Subcutaneous abdominal adipose tissue (tissue), 5 donors: ENCODE results near the gene GCC2.
A peak's percentile ranks its signal among the peaks of the same experiment; 100 is the strongest.
"Not testable (repeated sequence)": the region's sequence is repeated elsewhere in the genome, so short reads cannot be mapped to it uniquely, and the experiment has no call there.

Experiments used
- H3K27ac ChIP-seq: one replicate; pipeline ENCODE4 v1.7.0; 2013; ENCODE audit warnings: low read depth, mild to moderate bottlenecking, inconsistent platforms, low read length, moderate library complexity
- H3K27me3 ChIP-seq, 5 donors: one replicate each; pipeline ENCODE4 v1.7.0; 2013; ENCODE audit warnings: low read length in 5 of 5, inconsistent platforms in 1 of 5; ENCODE audit not compliant: control insufficient read depth in 5 of 5, insufficient read depth in 4 of 5
- H3K36me3 ChIP-seq, 5 donors: one replicate each; pipeline ENCODE4 v1.7.0; 2013; ENCODE audit warnings: low read length in 5 of 5; ENCODE audit not compliant: control insufficient read depth in 5 of 5, insufficient read depth in 5 of 5
- H3K4me1 ChIP-seq, 5 donors: one replicate each; pipeline ENCODE4 v1.7.0; 2013; ENCODE audit warnings: low read length in 5 of 5, mild to moderate bottlenecking in 3 of 5, moderate library complexity in 1 of 5; ENCODE audit not compliant: control insufficient read depth in 5 of 5, insufficient read depth in 5 of 5
- H3K4me3 ChIP-seq, 5 donors: one replicate each; pipeline ENCODE4 v1.7.0; 2013; ENCODE audit warnings: low read length in 5 of 5, low read depth in 1 of 5
- H3K9ac ChIP-seq, 5 donors: one replicate each; pipeline ENCODE4 v1.7.0; 2013; ENCODE audit warnings: low read length in 5 of 5, mild to moderate bottlenecking in 4 of 5, moderate library complexity in 3 of 5
- H3K9me3 ChIP-seq, 5 donors: one replicate each; pipeline ENCODE4 v1.7.0; 2013; ENCODE audit warnings: low read length in 5 of 5; ENCODE audit not compliant: control insufficient read depth in 5 of 5
- donor health status: healthy.
- donor health status: healthy.
- donor health status: healthy.
- donor health status: healthy.
- donor health status: healthy.

Gene GCC2

DNA sequence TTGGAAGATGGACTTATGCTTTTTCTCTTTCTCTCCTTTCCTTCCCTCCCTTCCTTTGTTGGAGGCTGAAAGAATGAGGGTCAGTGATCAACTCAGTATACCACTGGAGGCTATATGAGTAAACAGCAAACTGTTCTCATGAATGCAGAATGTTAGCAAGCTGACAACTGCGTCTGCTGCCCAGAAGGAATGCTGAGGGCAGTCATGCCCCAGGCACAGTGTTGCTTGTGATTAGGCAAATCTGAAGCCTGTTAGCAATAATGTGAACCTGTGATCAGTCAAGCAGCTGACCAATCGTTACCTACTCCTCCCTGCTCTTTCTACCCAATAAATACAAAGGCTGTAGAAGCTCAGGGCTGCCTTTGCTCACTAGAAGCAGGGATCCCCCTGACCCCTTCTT lies 107.6 kb downstream of the GCC2 start:
- peak overlapping the region; percentile 77 for H3K27ac ChIP-seq
- H3K27me3 ChIP-seq, H3K4me3 ChIP-seq, H3K9me3 ChIP-seq, H3K36me3 ChIP-seq, H3K9ac ChIP-seq: not testable (repeated sequence)
- peaks cover 6 to 62% (median 56%) of the 10 kb centered on the region in 5 donors for H3K4me1 ChIP-seq
